ENCODE results near the gene FHL5.

DNA sequence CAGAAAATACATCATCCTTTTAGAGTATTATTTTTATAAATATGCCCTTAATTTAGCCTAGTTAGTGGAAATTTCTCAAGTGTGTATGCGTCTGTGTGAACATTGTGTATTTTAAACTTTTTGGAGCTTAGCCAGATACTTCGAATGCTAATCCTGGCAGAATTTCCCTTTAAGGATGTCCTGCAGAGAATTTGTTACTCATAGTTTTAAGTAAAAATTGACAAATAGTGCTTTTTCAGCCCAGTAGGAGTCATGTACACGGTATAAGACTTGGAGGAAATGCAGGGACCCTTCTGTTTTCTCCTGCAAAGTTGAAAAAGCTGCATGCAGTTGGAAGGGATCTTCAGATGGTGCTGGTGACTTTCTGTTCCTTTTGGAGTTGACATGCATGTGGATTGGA, at the start of gene FHL5:
- TF ChIP-seq POLR2A (IDR thresholded peaks at IDR 0.05), result no peak
- TF ChIP-seq, protein P1, sequence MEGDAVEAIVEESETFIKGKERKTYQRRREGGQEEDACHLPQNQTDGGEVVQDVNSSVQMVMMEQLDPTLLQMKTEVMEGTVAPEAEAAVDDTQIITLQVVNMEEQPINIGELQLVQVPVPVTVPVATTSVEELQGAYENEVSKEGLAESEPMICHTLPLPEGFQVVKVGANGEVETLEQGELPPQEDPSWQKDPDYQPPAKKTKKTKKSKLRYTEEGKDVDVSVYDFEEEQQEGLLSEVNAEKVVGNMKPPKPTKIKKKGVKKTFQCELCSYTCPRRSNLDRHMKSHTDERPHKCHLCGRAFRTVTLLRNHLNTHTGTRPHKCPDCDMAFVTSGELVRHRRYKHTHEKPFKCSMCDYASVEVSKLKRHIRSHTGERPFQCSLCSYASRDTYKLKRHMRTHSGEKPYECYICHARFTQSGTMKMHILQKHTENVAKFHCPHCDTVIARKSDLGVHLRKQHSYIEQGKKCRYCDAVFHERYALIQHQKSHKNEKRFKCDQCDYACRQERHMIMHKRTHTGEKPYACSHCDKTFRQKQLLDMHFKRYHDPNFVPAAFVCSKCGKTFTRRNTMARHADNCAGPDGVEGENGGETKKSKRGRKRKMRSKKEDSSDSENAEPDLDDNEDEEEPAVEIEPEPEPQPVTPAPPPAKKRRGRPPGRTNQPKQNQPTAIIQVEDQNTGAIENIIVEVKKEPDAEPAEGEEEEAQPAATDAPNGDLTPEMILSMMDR (IDR thresholded peaks at IDR 0.05), result no peak

Measured in thyroid gland (tissue), 4 donors.